ENCODE results near the gene PIGO.

PIGO gene

DNA sequence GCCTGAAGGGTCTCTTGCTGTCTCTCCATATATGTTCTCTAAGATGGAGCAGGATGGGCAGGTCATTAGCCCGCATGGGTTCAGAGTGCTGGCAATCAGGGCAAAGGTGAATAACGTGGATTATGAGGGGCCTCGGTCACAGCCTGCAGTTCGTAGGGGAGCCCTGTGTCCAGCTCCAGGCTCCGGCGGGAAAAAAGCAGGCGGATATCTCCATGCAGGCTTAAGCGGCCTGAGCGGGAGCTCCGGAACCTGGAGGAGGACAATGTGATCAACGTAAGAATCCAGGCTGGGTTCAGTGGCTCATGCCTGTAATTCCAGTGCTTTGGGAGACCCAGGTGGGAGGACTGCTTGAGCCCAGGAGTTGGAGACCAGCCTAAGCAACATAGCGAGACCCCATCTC, 8.7 kb upstream of the PIGO start:
- H3K9ac ChIP-seq (ENCODE audit: low read length), result no peak overlapping the region
- H3K4me3 ChIP-seq (ENCODE audit: low read depth, low read length), result no peak overlapping the region
- H3K27ac ChIP-seq (ENCODE audit: low read depth, low read length), result no peak overlapping the region
- H3K27me3 ChIP-seq (ENCODE audit: control insufficient read depth, insufficient read depth, low read length), result no peaks in the 10 kb centered on the region
- peaks cover 45% of the 10 kb centered on the region for H3K36me3 ChIP-seq (ENCODE audit: control insufficient read depth, insufficient read depth, low read length)
- no peaks in the 10 kb centered on the region for H3K9me3 ChIP-seq (ENCODE audit: control insufficient read depth, insufficient read depth, low read depth, low read length)
- peaks cover 10% of the 10 kb centered on the region for H3K4me1 ChIP-seq (ENCODE audit: control insufficient read depth, insufficient read depth, low read length)

DNA sequence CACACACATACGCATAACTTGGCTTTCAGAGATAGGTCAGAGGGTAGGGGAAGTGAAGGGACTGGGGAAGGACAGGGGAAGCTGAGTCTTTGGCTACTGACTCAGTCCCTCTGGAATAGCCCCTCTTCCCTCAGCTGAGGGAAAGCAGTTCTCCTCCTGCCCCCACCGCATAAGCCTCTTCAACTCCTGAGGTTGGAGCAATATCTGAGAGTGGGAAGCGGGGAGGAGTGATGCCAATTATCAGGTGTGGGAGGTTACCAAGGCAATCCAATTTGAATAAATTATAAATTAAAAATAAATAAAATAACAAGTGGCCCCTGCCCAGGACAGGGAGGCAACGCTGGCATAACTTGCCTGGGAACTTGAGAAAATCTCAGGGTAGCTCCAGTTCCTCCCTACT, 8.2 kb upstream of the PIGO start:
- Histone ChIP-seq H3K27me3 (ENCODE audit: control insufficient read depth, insufficient read depth, low read length) (no peaks in the 10 kb centered on the region), H3K9ac (ENCODE audit: low read length) (no peak overlapping the region), H3K27ac (ENCODE audit: low read depth, low read length) (no peak overlapping the region), H3K9me3 (ENCODE audit: control insufficient read depth, insufficient read depth, low read depth, low read length) (no peaks in the 10 kb centered on the region), H3K4me1 (ENCODE audit: control insufficient read depth, insufficient read depth, low read length) (peaks cover 9% of the 10 kb centered on the region), H3K36me3 (ENCODE audit: control insufficient read depth, insufficient read depth, low read length) (peaks cover 50% of the 10 kb centered on the region), H3K4me3 (ENCODE audit: low read depth, low read length) (no peak overlapping the region)

DNA sequence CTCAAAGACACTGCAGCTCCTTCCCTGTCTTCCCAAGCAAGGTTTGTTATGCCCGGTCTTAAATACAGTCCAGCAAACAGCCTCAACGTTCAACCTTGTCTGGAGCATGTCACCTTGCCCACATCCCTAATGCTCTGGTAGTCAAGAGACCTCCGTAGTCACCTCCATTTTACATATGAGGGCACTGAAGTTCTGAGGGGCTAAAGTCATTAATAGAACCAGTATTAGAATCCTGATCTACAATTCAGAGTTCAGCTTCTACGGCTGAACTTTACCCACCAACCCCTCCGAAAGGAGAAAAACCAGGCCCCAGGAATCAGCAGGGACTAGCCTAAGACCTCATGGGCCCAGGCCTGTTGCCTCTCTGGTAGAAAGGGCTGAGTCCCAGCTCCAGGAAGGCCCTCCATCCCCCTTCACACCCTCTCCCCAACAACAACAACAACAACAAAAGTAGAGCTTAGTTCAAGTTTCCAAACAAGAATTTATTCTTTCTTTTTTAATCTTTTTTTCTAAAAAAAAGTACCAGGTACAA, 7.3 kb upstream of the PIGO start:
- H3K9ac ChIP-seq (ENCODE audit: low read length), result peak overlapping the region; percentile 92

DNA sequence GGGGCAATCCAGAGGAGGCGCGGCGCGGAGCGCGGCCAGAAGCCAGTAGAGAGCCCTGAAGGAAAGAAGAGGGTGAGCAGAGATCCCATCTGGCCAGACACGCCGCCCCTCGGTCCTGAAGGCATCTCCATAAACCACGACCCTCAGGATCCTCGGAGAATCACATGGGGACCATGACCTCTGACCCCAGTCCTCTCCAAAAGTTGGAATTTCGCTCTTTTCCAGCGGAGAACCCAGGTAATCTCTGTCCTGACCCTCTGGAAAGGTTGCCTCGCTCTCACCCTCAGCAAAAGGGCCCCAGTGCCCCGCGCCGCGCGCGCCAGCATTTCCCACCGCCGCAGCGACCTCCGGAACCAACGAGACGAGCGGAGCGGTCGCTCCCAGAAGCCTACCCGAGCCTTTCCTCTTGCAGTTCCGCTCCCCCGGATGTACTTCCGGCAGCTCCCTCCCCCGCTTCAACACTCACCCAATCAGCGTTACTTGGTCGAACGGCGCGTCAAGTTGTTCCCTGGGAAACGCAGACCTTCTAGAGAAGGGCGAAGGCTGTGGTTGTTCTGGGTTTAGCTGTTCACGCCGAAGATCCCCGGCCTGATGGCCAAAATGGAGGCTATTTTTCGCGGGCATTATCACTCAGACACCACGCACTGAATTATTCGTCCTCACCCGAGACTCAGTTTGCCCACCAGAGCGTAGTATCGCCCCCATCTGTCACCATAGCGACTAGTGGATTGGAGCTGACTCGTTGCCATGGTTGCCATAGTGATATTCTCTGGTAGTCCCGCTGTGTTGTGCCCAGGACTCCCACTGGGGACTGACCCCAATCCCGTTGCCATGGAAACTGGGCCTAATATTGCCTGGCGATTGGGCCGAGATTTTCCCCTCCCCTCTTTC, 6.6 kb upstream of the PIGO start, which contains the start of gene STOML2:
STOML2 (minus strand) TSS at position 363 of the 891 bp plus-strand sequence; CDS start at position 326, 37 bp downstream.
- Histone ChIP-seq H3K27me3 (ENCODE audit: control insufficient read depth, insufficient read depth, low read length) (no peaks in the 10 kb centered on the region), H3K9me3 (ENCODE audit: control insufficient read depth, insufficient read depth, low read depth, low read length) (no peaks in the 10 kb centered on the region), H3K36me3 (ENCODE audit: control insufficient read depth, insufficient read depth, low read length) (peaks cover 50% of the 10 kb centered on the region), H3K9ac (ENCODE audit: low read length) (peak within 1 kb of the TSS; percentile 92), H3K4me3 (ENCODE audit: low read depth, low read length) (peak within 1 kb of the TSS; percentile 63), H3K4me1 (ENCODE audit: control insufficient read depth, insufficient read depth, low read length) (peaks cover 9% of the 10 kb centered on the region), H3K27ac (ENCODE audit: low read depth, low read length) (peak within 1 kb of the TSS; percentile 76)

More for the DNA sequence above, 7.3 kb upstream of the PIGO start:
- H3K4me1 ChIP-seq (ENCODE audit: control insufficient read depth, insufficient read depth, low read length), result peaks cover 9% of the 10 kb centered on the region
- no peaks in the 10 kb centered on the region for H3K9me3 ChIP-seq (ENCODE audit: control insufficient read depth, insufficient read depth, low read depth, low read length)
- peak overlapping the region; percentile 76 for H3K27ac ChIP-seq (ENCODE audit: low read depth, low read length)
- peak overlapping the region; percentile 63 for H3K4me3 ChIP-seq (ENCODE audit: low read depth, low read length)
- no peaks in the 10 kb centered on the region for H3K27me3 ChIP-seq (ENCODE audit: control insufficient read depth, insufficient read depth, low read length)
- H3K36me3 ChIP-seq (ENCODE audit: control insufficient read depth, insufficient read depth, low read length), result peaks cover 54% of the 10 kb centered on the region

DNA sequence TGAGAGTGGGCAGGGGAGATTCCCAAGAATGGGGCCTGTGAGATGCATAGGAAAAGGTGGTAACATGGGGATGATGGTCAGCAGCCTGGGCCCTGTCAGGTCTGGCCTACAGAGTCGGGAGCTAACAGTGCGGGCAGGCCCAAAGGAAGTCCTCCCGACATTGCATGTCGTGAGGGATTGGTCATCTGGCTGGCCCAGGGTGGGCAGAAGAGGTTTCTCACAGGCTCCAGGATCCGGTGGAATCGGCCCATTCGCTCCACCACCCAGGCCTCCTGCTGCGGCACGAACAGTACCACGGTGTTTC, 6.0 kb upstream of the PIGO start:
- Histone ChIP-seq H3K27ac (ENCODE audit: low read depth, low read length) (peak overlapping the region; percentile 76; the same call in 1 of the 2 replicates), H3K4me1 (ENCODE audit: control insufficient read depth, insufficient read depth, low read length) (peaks cover 9% of the 10 kb centered on the region), H3K4me3 (ENCODE audit: low read depth, low read length) (peak overlapping the region; percentile 63)

DNA sequence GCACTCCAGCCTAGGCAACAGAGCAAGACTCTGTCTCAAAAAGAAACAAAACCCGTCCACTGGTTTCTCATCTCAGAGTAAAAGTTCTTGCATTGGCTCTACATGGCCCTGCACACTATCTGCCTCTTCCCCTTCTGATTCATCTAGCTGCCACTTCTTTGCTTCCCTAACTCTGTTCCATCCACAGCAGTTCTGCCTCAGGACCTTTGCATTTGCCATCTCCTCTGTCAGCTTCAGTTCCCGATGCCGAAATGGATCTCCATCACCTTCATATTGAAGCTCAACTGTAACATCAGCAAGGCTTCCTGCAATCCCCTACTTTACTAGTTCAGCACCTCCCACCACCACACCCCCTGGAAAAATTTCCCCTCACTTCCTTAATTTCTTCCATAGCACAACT, 1.2 kb upstream of the PIGO start:
- Histone ChIP-seq H3K4me1 (ENCODE audit: control insufficient read depth, insufficient read depth, low read length) (peaks cover 8% of the 10 kb centered on the region), H3K4me3 (ENCODE audit: low read depth, low read length) (no peak overlapping the region), H3K36me3 (ENCODE audit: control insufficient read depth, insufficient read depth, low read length) (peaks cover 52% of the 10 kb centered on the region), H3K27me3 (ENCODE audit: control insufficient read depth, insufficient read depth, low read length) (no peaks in the 10 kb centered on the region), H3K27ac (ENCODE audit: low read depth, low read length) (no peak overlapping the region), H3K9ac (ENCODE audit: low read length) (no peak overlapping the region), H3K9me3 (ENCODE audit: control insufficient read depth, insufficient read depth, low read depth, low read length) (no peaks in the 10 kb centered on the region)

More for the DNA sequence above, 6.0 kb upstream of the PIGO start:
- H3K27me3 ChIP-seq (ENCODE audit: control insufficient read depth, insufficient read depth, low read length), result no peaks in the 10 kb centered on the region
- H3K36me3 ChIP-seq (ENCODE audit: control insufficient read depth, insufficient read depth, low read length), result peaks cover 50% of the 10 kb centered on the region
- peak overlapping the region; percentile 92 for H3K9ac ChIP-seq (ENCODE audit: low read length)
- H3K9me3 ChIP-seq (ENCODE audit: control insufficient read depth, insufficient read depth, low read depth, low read length), result no peaks in the 10 kb centered on the region

DNA sequence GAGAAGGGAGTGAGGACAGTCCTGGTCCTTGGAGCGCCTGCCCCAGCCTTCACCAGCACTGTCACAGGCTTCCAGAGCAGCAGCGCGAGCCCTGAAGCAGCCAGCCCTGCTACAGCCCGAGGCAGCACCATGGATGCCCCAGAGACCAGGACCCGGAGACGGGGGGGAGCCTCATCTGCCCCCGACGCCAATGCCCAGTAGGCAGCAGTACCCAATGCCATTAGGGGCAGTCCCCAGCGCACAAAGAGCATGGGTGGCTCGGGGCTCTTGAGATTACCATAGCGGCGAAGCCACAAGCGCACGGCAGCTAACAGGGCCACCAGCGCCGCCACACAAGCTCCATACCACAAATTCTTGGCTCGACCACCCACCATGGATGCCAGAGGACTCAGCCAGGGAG, 4.9 kb downstream of the PIGO start:
- Histone ChIP-seq H3K9me3 (ENCODE audit: control insufficient read depth, insufficient read depth, low read depth, low read length) (no peaks in the 10 kb centered on the region), H3K27ac (ENCODE audit: low read depth, low read length) (no peak overlapping the region), H3K36me3 (ENCODE audit: control insufficient read depth, insufficient read depth, low read length) (peaks cover 79% of the 10 kb centered on the region)

DNA sequence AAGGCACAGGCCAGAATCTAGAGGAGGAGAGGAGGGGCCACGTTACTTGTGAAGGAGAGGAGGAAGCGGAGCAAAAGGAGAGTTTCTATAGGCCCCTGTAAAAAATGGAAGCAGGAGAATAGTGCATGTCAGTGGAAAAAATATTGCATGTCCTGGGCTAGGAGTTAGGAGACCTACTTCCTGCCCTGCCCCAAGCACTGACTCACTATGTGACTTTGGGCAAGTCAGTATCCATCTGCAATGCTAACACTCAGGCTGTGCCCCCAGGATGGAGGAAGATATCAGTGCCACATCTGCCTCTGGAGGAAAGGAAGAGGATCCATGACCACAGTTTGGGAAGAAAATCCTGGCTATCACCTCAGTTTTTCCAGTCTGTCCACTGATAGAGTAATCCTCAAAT, 7.0 kb downstream of the PIGO start:
- H3K36me3 ChIP-seq (ENCODE audit: control insufficient read depth, insufficient read depth, low read length), result peaks cover 74% of the 10 kb centered on the region

More for the DNA sequence above, 4.9 kb downstream of the PIGO start:
- Histone ChIP-seq H3K4me3 (ENCODE audit: low read depth, low read length) (no peak overlapping the region), H3K4me1 (ENCODE audit: control insufficient read depth, insufficient read depth, low read length) (no peaks in the 10 kb centered on the region), H3K27me3 (ENCODE audit: control insufficient read depth, insufficient read depth, low read length) (no peaks in the 10 kb centered on the region), H3K9ac (ENCODE audit: low read length) (no peak overlapping the region)

DNA sequence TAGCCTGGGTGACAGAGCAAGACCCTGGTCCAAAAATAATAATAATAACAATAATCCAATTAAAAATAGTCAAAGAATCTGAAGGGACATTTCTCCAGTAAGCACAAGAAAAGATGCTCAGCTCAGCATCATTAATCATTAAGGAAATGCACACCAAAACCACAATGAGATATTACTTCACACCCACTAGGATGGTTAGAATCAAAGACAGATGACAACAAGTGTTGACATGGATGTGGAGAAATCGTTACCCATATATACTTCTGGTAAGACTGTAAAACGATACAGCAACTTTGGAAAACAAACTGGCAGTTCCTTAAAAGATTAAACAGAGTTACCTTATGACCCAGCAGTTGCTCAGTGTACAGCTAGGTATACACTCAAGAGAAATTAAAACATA, 11.3 kb downstream of the PIGO start:
- H3K27me3 ChIP-seq (ENCODE audit: control insufficient read depth, insufficient read depth, low read length), result no peaks in the 10 kb centered on the region
- H3K4me3 ChIP-seq (ENCODE audit: low read depth, low read length), result no peak overlapping the region
- H3K9ac ChIP-seq (ENCODE audit: low read length), result no peak overlapping the region
- no peaks in the 10 kb centered on the region for H3K9me3 ChIP-seq (ENCODE audit: control insufficient read depth, insufficient read depth, low read depth, low read length)
- no peaks in the 10 kb centered on the region for H3K4me1 ChIP-seq (ENCODE audit: control insufficient read depth, insufficient read depth, low read length)
- H3K27ac ChIP-seq (ENCODE audit: low read depth, low read length), result no peak overlapping the region
- peaks cover 33% of the 10 kb centered on the region for H3K36me3 ChIP-seq (ENCODE audit: control insufficient read depth, insufficient read depth, low read length)

More for the DNA sequence above, 7.0 kb downstream of the PIGO start:
- Histone ChIP-seq H3K27ac (ENCODE audit: low read depth, low read length) (no peak overlapping the region), H3K9ac (ENCODE audit: low read length) (no peak overlapping the region), H3K27me3 (ENCODE audit: control insufficient read depth, insufficient read depth, low read length) (no peaks in the 10 kb centered on the region), H3K4me1 (ENCODE audit: control insufficient read depth, insufficient read depth, low read length) (no peaks in the 10 kb centered on the region), H3K4me3 (ENCODE audit: low read depth, low read length) (no peak overlapping the region), H3K9me3 (ENCODE audit: control insufficient read depth, insufficient read depth, low read depth, low read length) (no peaks in the 10 kb centered on the region)

DNA sequence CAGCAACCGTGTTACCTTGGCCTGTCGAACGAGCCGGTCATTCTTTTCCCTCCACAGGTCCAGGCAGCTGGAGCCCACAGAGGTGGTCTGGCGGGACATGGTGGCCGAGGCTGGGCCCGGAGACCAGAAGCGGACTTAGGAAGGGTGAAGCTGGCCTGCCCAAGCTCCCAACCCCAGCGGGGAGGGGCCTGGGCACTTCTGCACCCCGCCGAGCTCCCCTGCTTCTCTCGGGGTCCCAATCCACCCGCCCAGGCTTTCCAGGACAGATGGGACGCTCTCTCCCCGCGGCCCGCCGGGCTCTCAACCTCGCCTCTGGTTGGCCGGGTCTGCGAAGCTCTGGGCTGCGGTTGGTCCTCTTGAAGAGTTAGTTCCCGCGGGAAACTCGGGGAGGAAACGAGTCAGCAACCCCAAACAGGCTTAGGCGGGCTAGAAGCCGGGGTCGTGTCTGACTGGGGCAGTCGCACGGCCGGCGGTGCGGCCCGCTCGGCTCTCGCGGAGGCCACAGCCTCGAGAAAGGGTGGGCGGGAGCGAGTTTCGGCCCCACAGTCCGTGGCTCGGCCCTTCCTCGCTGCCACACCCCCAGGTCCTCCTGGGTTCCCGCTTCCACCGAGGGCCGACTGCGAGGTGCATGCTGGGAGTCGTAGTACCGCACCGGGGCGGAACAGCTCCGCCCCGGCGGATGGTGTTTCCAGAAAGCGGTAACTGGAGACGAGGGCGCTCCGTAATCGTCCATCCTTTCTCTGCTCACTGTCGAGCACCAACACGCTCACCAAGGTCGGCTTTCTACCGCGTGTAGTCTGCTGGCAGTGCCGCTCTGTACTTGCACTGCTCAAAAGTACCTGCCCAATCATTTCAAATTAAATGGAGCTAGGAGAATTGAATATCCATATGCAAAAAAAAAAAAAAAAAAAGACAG, 16.7 kb downstream of the PIGO start, which contains the start of gene FANCG:
FANCG (minus strand) TSS at position 517 of the 916 bp plus-strand sequence; CDS start at position 99, 418 bp downstream.
- peaks cover 36% of the 10 kb centered on the region for H3K36me3 ChIP-seq (ENCODE audit: control insufficient read depth, insufficient read depth, low read length)
- H3K9me3 ChIP-seq (ENCODE audit: control insufficient read depth, insufficient read depth, low read depth, low read length), result no peaks in the 10 kb centered on the region
- peak within 1 kb of the TSS; percentile 91 for H3K4me3 ChIP-seq (ENCODE audit: low read depth, low read length)
- H3K4me1 ChIP-seq (ENCODE audit: control insufficient read depth, insufficient read depth, low read length), result peaks cover 4% of the 10 kb centered on the region; the same call in 1 of the 2 replicates
- no peaks in the 10 kb centered on the region for H3K27me3 ChIP-seq (ENCODE audit: control insufficient read depth, insufficient read depth, low read length)
- H3K27ac ChIP-seq (ENCODE audit: low read depth, low read length), result peak within 1 kb of the TSS; percentile 78
- H3K9ac ChIP-seq (ENCODE audit: low read length), result peak within 1 kb of the TSS; percentile 88
